ENCODE measurements around the gene PAK3. TPM values are rescaled to one million over a fixed set of nuclear protein-coding genes. Genes with fewer than 3 reads are reported as not detected.

PAK3 gene
- total RNA-seq, 4 donors from 2014 or later: 0.42 to 2.1 (median 0.95) TPM

GRCh38 chrX:111110098-111110775 lies 14.2 kb downstream of the PAK3 start:
- no peaks in the 10 kb centered on the region for H3K27me3 ChIP-seq
- H3K9me3 ChIP-seq: no peaks in the 10 kb centered on the region
- H3K4me1 ChIP-seq: no peaks in the 10 kb centered on the region
- no peak for DNase-seq (ENCODE audit: extremely low spot score)
- H3K36me3 ChIP-seq: no peaks in the 10 kb centered on the region
- no peak for TF ChIP-seq POLR2A (IDR thresholded peaks at IDR 0.05; ENCODE audit: low read depth)
- no peak for TF ChIP-seq EP300 (IDR thresholded peaks at IDR 0.05)
- TF ChIP-seq POLR2AphosphoS5 (IDR thresholded peaks at IDR 0.05): no peak
- no peak for TF ChIP-seq CTCF (IDR thresholded peaks at IDR 0.05)
- intact Hi-C loops (cut with DNase I): no loop called here
- H3K27ac ChIP-seq (replicated peaks in 1 of 4): no peak overlapping the region
- WGBS: 68% methylated on average over 6 of the region's 6 CpGs
- H3K4me3 ChIP-seq: no peak overlapping the region

GRCh38 chrX:111114806-111115205 lies 18.8 kb downstream of the PAK3 start:
- Histone ChIP-seq H3K9me3 (no peaks in the 10 kb centered on the region), H3K4me1 (no peaks in the 10 kb centered on the region), H3K27me3 (peaks cover 0 to 10% (median 0%) of the 10 kb centered on the region in 4 donors), H3K4me3 (no peak overlapping the region), H3K27ac (replicated peaks in 1 of 4) (no peak overlapping the region), H3K36me3 (no peaks in the 10 kb centered on the region)
- intact Hi-C loops (cut with DNase I): no loop called here
- TF ChIP-seq POLR2A (IDR thresholded peaks at IDR 0.05; ENCODE audit: low read depth) (no peak), CTCF (IDR thresholded peaks at IDR 0.05) (no peak), EP300 (IDR thresholded peaks at IDR 0.05) (no peak), POLR2AphosphoS5 (IDR thresholded peaks at IDR 0.05) (no peak)
- WGBS: 100% methylated on average over 1 of the region's 1 CpG
- no peak for DNase-seq (ENCODE audit: extremely low spot score)

- WGBS: 67% methylated on average over 1 of the region's 1 CpG
These were observed 20.7 kb downstream of the PAK3 start for GRCh38 chrX:111116666-111117065.

GRCh38 chrX:111119341-111119740 lies 23.4 kb downstream of the PAK3 start:
- Histone ChIP-seq H3K27me3 (peaks cover 0 to 10% (median 0%) of the 10 kb centered on the region in 4 donors), H3K4me1 (no peaks in the 10 kb centered on the region), H3K9me3 (no peaks in the 10 kb centered on the region), H3K4me3 (no peak overlapping the region), H3K27ac (replicated peaks in 1 of 4) (no peak overlapping the region), H3K36me3 (no peaks in the 10 kb centered on the region)
- no peak for DNase-seq (ENCODE audit: extremely low spot score)
- WGBS: 65% methylated on average over 2 of the region's 2 CpGs
- intact Hi-C loops (cut with DNase I): no loop called here
- no peak for TF ChIP-seq POLR2A (IDR thresholded peaks at IDR 0.05; ENCODE audit: low read depth)
- no peak for TF ChIP-seq POLR2AphosphoS5 (IDR thresholded peaks at IDR 0.05)
- no peak for TF ChIP-seq EP300 (IDR thresholded peaks at IDR 0.05)
- no peak for TF ChIP-seq CTCF (IDR thresholded peaks at IDR 0.05)

More at GRCh38 chrX:111116666-111117065, 20.7 kb downstream of the PAK3 start:
- no peak for TF ChIP-seq CTCF (IDR thresholded peaks at IDR 0.05)
- no peak for TF ChIP-seq EP300 (IDR thresholded peaks at IDR 0.05)
- no peak for TF ChIP-seq POLR2A (IDR thresholded peaks at IDR 0.05; ENCODE audit: low read depth)
- no peak for TF ChIP-seq POLR2AphosphoS5 (IDR thresholded peaks at IDR 0.05)
- no peak for DNase-seq (ENCODE audit: extremely low spot score)
- Histone ChIP-seq H3K4me3 (no peak overlapping the region), H3K27ac (replicated peaks in 1 of 4) (no peak overlapping the region), H3K4me1 (no peaks in the 10 kb centered on the region), H3K9me3 (no peaks in the 10 kb centered on the region), H3K36me3 (no peaks in the 10 kb centered on the region), H3K27me3 (peaks cover 0 to 10% (median 0%) of the 10 kb centered on the region in 4 donors)
- intact Hi-C loops (cut with DNase I): no loop called here

- H3K4me1 ChIP-seq: no peaks in the 10 kb centered on the region
- H3K27me3 ChIP-seq: peaks cover 0 to 4% (median 0%) of the 10 kb centered on the region in 4 donors
- intact Hi-C loops (cut with DNase I): no loop called here
- no peak overlapping the region for H3K4me3 ChIP-seq
- no peak overlapping the region for H3K27ac ChIP-seq (replicated peaks in 1 of 4)
- DNase-seq (ENCODE audit: extremely low spot score): no peak
- H3K9me3 ChIP-seq: no peaks in the 10 kb centered on the region
- H3K36me3 ChIP-seq: no peaks in the 10 kb centered on the region
- TF ChIP-seq POLR2A (IDR thresholded peaks at IDR 0.05; ENCODE audit: low read depth): no peak
- TF ChIP-seq EP300 (IDR thresholded peaks at IDR 0.05): no peak
- TF ChIP-seq CTCF (IDR thresholded peaks at IDR 0.05): no peak
- no peak for TF ChIP-seq POLR2AphosphoS5 (IDR thresholded peaks at IDR 0.05)
- 78% methylated on average over 6 of the region's 6 CpGs for WGBS
These were observed 27.1 kb downstream of the PAK3 start for GRCh38 chrX:111123125-111123524.

Measured in esophagus muscularis mucosa (tissue), 4 donors.